Fibroblast of the conjunctiva (primary cell): ENCODE data around the gene BNIP5.

ENCODE experiments used
- DNase-seq: peaks from one replicate; pipeline ENCODE4 v3.0.0-alpha.2; 2010; ENCODE audit warnings: low read depth

BNIP5 gene

GRCh38 chr6:36296240-36296639, 40.4 kb downstream of the BNIP5 start:
- DNase-seq: no peak

GRCh38 chr6:36292170-36292569, 44.5 kb downstream of the BNIP5 start:
- no peak for DNase-seq

- DNase-seq: peak; percentile 38
These were observed 45.7 kb downstream of the BNIP5 start for GRCh38 chr6:36290668-36291620.

- DNase-seq: no peak
These were observed 47.3 kb downstream of the BNIP5 start for GRCh38 chr6:36289281-36289878.

- DNase-seq: no peak
These were observed 49.8 kb downstream of the BNIP5 start for GRCh38 chr6:36286858-36287257.

- no peak for DNase-seq
These were observed 50.9 kb downstream of the BNIP5 start for GRCh38 chr6:36285797-36286196.

GRCh38 chr6:36285187-36285671, 51.5 kb downstream of the BNIP5 start:
- no peak for DNase-seq

GRCh38 chr6:36284359-36284758, 52.3 kb downstream of the BNIP5 start:
- no peak for DNase-seq

GRCh38 chr6:36283608-36284007, 53.1 kb downstream of the BNIP5 start:
- DNase-seq: no peak

GRCh38 chr6:36280983-36281382, 55.7 kb downstream of the BNIP5 start:
- no peak for DNase-seq

GRCh38 chr6:36280467-36280866, 56.2 kb downstream of the BNIP5 start:
- no peak for DNase-seq

GRCh38 chr6:36277946-36278470, 58.7 kb downstream of the BNIP5 start:
- DNase-seq: no peak

- DNase-seq: no peak
These were observed 59.8 kb downstream of the BNIP5 start for GRCh38 chr6:36276581-36277536.

- DNase-seq: no peak
These were observed 62.7 kb downstream of the BNIP5 start for GRCh38 chr6:36273802-36274514.

GRCh38 chr6:36273067-36273466, 63.6 kb downstream of the BNIP5 start:
- no peak for DNase-seq

- no peak for DNase-seq
These were observed 64.5 kb downstream of the BNIP5 start for GRCh38 chr6:36272234-36272633.

- no peak for DNase-seq
These were observed 66.6 kb downstream of the BNIP5 start, which contains the start of gene PNPLA1 for GRCh38 chr6:36269834-36270705. TSS of gene PNPLA1 (plus strand) at chr6:36270060. CDS start at chr6:36270460, 400 bp downstream.

GRCh38 chr6:36268478-36269275, 68.0 kb downstream of the BNIP5 start:
- DNase-seq: no peak
